ENCODE data around the gene OVCH2.

DNA sequence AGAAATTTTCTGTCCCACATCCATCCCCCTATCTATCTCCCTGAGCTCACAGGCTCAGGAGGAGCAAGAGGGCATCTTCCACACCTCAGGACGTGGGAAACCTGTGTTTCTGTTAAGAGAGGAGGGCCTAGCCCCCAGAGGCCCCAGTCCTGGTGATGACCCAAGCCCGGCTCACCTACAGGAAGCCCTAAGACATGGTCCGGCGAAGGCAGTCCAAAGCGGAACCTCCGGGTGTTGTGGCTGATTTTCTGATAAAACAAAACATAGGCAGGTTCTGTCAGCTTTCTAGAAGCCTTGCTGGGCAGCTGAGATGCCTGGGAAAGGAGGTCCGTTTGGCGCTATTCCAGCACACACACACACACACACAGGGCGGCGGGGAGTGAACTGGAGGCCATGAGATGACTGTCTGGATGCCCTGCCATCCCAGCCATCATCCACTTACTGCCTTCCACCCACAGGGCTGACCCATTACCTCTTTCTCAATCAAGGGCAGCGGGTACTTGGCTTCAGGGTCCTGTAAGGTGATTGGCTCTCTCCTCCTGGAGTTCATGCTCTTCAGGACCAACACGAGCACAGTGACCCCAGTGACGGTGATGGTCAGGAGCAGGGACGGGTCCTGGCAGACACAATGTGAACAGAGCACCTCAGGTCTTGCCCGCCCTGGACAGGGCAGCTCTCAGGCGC, 33.9 kb downstream of the OVCH2 start:
- no peak for TF ChIP-seq POLR2A (IDR thresholded peaks at IDR 0.05)
- TF ChIP-seq, protein P1, sequence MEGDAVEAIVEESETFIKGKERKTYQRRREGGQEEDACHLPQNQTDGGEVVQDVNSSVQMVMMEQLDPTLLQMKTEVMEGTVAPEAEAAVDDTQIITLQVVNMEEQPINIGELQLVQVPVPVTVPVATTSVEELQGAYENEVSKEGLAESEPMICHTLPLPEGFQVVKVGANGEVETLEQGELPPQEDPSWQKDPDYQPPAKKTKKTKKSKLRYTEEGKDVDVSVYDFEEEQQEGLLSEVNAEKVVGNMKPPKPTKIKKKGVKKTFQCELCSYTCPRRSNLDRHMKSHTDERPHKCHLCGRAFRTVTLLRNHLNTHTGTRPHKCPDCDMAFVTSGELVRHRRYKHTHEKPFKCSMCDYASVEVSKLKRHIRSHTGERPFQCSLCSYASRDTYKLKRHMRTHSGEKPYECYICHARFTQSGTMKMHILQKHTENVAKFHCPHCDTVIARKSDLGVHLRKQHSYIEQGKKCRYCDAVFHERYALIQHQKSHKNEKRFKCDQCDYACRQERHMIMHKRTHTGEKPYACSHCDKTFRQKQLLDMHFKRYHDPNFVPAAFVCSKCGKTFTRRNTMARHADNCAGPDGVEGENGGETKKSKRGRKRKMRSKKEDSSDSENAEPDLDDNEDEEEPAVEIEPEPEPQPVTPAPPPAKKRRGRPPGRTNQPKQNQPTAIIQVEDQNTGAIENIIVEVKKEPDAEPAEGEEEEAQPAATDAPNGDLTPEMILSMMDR (IDR thresholded peaks at IDR 0.05): no peak

Data from thyroid gland (tissue), 4 donors.